Measurements from ENCODE around the gene SLC25A17.
"Not testable (repeated sequence)": the region's sequence is repeated elsewhere in the genome, so short reads cannot be mapped to it uniquely, and the experiment has no call there.

SLC25A17 gene

DNA sequence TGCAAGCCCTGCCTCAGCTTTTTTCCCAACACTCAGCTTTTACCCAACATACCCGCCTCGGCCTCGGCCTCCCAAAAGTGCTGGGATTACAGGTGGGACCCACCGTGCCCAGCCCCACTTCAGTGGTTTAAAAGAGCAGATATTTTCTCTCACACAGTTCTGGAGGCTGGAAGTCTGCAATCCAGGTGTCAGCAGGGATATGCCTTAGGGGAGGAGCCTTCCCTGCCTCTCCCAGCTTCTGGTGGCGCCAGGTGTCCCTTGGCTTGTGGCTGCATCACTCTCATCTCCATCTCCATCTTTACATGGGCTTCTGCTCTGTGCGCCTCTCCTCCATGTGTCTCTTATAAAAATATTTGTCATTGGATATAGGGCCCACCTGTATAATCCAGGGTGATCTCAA is 89.9 kb downstream of the SLC25A17 start:
- Histone ChIP-seq H3K9me3 (peaks cover 3% of the 10 kb centered on the region; the same call in 1 of the 2 replicates), H3K4me3 (no peak overlapping the region), H3K36me3 (replicated peaks) (no peaks in the 10 kb centered on the region), H3K4me1 (peaks cover 29% of the 10 kb centered on the region), H3K27me3 (ENCODE audit: low read depth) (no peaks in the 10 kb centered on the region)
- no peak for DNase-seq (ENCODE audit: low spot score in 2 of 2)
- in situ Hi-C loops (cut with MboI; ENCODE audit: low sequenced_read_pairs), result no loop called here

GRCh38 chr22:40728731-40729189 is 90.4 kb downstream of the SLC25A17 start:
- Histone ChIP-seq H3K36me3 (replicated peaks) (no peaks in the 10 kb centered on the region), H3K4me1 (peaks cover 29% of the 10 kb centered on the region), H3K27me3 (ENCODE audit: low read depth) (no peaks in the 10 kb centered on the region), H3K9me3 (peaks cover 3% of the 10 kb centered on the region; the same call in 1 of the 2 replicates), H3K4me3 (no peak overlapping the region)
- in situ Hi-C loops (cut with MboI; ENCODE audit: low sequenced_read_pairs), result no loop called here
- DNase-seq (ENCODE audit: low spot score in 2 of 2), result no peak

DNA sequence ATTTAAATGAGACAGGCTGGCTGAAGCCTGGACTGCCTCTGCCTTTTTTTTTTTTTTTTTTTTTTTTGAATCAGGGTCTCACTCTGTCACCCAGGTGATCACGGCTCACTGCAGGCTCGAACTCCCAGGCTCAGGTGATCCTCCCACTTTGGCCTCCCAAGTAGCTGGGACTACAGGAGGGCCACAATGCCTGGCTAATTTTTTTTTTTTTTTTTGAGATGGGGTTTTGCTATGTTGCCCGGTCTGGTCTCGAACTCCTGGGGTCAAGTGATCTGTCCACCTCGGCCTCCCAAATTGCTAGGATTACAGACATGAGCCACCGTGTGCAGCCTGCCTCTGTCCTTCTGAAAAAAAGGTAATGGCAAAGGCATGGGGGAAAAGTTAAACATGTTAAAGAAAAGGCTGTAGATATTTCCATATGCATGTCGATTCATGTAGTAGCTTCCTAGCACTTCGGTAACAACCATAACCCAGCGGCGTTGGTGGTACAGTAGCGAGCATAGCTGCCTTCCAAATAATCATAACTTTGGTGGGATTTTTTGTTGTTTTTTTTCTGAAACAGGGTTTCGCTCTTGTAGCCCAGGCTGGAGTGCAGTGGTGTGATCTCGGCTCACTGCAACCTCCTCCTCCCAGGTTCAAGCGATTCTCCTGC is 91.1 kb downstream of the SLC25A17 start:
- DNase-seq (ENCODE audit: low spot score in 2 of 2), result no peak
- H3K27me3 ChIP-seq (ENCODE audit: low read depth), result no peaks in the 10 kb centered on the region
- H3K4me1 ChIP-seq, result peaks cover 27% of the 10 kb centered on the region
- no peak overlapping the region for H3K4me3 ChIP-seq
- peaks cover 3% of the 10 kb centered on the region; the same call in 1 of the 2 replicates for H3K9me3 ChIP-seq
- no peaks in the 10 kb centered on the region for H3K36me3 ChIP-seq (replicated peaks)
- in situ Hi-C loops (cut with MboI; ENCODE audit: low sequenced_read_pairs), result no loop called here

DNA sequence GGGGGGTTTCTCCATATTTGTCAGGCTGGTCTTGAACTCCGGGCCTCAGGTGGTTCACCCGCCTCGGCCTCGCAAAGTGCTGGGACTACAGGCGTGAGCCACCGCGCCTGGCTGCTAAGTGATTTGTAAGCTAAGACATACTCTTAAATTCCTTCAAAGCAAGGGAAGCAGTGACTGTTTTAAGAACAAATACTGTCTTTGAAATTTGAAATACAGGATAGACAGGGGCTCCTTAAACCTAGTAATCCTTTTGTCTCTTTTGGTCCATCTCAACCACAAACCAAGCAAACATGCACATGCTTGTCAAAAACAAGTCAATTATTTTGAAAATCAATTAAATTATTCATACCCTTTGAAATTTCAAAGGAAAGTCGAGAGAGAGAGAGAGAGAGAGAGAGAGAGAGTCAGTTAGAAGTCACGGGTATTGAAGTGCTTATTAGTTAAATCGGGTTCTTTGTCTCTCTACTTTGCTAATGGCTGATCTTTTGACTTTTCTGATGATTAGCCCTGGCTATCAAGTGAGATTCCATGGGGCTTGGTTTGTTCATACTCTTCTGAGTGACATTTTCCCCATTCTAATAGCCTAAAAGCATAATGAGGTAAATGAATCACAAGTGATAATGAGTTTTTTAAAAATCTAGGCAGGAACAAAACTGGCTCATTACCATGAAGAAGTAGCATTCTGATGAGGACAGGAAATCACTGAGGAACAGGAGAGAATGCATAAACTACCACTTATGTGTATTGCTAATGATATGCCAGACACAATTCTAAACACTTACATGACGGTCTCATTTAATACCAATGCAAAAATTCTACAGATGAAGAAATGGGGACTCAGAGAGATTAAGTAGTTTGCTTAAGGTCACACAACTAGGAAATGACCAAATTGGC is 91.8 kb downstream of the SLC25A17 start:
- peak; percentile 62 to 81 for DNase-seq (ENCODE audit: low spot score in 2 of 2)
- Histone ChIP-seq H3K4me1 (peaks cover 19% of the 10 kb centered on the region), H3K4me3 (no peak overlapping the region)

GRCh38 chr22:40726514-40726913 is 92.6 kb downstream of the SLC25A17 start:
- no peak overlapping the region for H3K4me3 ChIP-seq
- H3K36me3 ChIP-seq (replicated peaks), result no peaks in the 10 kb centered on the region
- no peaks in the 10 kb centered on the region for H3K27me3 ChIP-seq (ENCODE audit: low read depth)
- peak in 1 of 2 experiments; percentile 27 for DNase-seq (ENCODE audit: low spot score in 2 of 2)
- in situ Hi-C loops (cut with MboI; ENCODE audit: low sequenced_read_pairs), result no loop called here
- H3K4me1 ChIP-seq, result peaks cover 19% of the 10 kb centered on the region
- peaks cover 3% of the 10 kb centered on the region; the same call in 1 of the 2 replicates for H3K9me3 ChIP-seq

More for the DNA sequence above, 91.8 kb downstream of the SLC25A17 start:
- in situ Hi-C loops (cut with MboI; ENCODE audit: low sequenced_read_pairs), result no loop called here
- H3K27me3 ChIP-seq (ENCODE audit: low read depth), result no peaks in the 10 kb centered on the region
- peaks cover 3% of the 10 kb centered on the region; the same call in 1 of the 2 replicates for H3K9me3 ChIP-seq
- no peaks in the 10 kb centered on the region for H3K36me3 ChIP-seq (replicated peaks)

GRCh38 chr22:40723396-40723933 is 95.7 kb downstream of the SLC25A17 start:
- H3K9me3 ChIP-seq, result no peaks in the 10 kb centered on the region
- H3K36me3 ChIP-seq (replicated peaks), result no peaks in the 10 kb centered on the region
- no peak for DNase-seq (ENCODE audit: low spot score in 2 of 2)
- peaks cover 18% of the 10 kb centered on the region for H3K4me1 ChIP-seq
- in situ Hi-C loops (cut with MboI; ENCODE audit: low sequenced_read_pairs), result no loop called here
- no peaks in the 10 kb centered on the region for H3K27me3 ChIP-seq (ENCODE audit: low read depth)
- no peak overlapping the region for H3K4me3 ChIP-seq

DNA sequence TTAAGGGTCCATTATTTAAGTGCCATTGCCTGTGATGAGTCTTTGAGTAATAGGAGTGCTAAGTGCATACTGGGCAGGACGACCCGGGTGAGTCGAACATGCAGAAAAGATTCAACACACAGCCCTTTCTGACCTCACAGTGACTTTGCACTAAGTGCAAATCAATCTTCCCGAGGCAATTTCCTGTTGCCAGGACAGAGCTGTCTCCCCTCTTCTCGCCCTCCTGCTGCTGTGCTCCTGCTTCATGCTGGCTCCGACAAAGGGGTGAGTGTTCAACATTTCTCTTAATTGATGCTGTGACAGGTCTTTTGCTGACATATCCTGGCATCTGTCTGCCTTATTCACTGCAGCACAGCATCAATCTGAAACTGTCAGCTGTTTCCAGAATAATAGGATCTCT is 97.9 kb downstream of the SLC25A17 start:
- Histone ChIP-seq H3K4me1 (no peaks in the 10 kb centered on the region; the same call in 1 of the 2 replicates), H3K36me3 (replicated peaks) (no peaks in the 10 kb centered on the region), H3K4me3 (no peak overlapping the region), H3K27me3 (ENCODE audit: low read depth) (no peaks in the 10 kb centered on the region), H3K9me3 (no peaks in the 10 kb centered on the region)
- DNase-seq (ENCODE audit: low spot score in 2 of 2), result no peak
- in situ Hi-C loops (cut with MboI; ENCODE audit: low sequenced_read_pairs), result no loop called here

GRCh38 chr22:40720538-40721256 is 98.4 kb downstream of the SLC25A17 start:
- DNase-seq (ENCODE audit: low spot score in 2 of 2), result no peak
- in situ Hi-C loops (cut with MboI; ENCODE audit: low sequenced_read_pairs), result no loop called here
- H3K4me1 ChIP-seq, result no peaks in the 10 kb centered on the region; the same call in 1 of the 2 replicates

GRCh38 chr22:40720156-40720537 is 99.0 kb downstream of the SLC25A17 start:
- in situ Hi-C loops (cut with MboI; ENCODE audit: low sequenced_read_pairs); H3K27me3 ChIP-seq (ENCODE audit: low read depth); H3K9me3 ChIP-seq; H3K4me3 ChIP-seq; H3K36me3 ChIP-seq (replicated peaks); H3K4me1 ChIP-seq; DNase-seq (ENCODE audit: low spot score in 2 of 2): not testable (repeated sequence)

More at GRCh38 chr22:40720538-40721256, 98.4 kb downstream of the SLC25A17 start:
- H3K27me3 ChIP-seq (ENCODE audit: low read depth), result no peaks in the 10 kb centered on the region
- no peak overlapping the region for H3K4me3 ChIP-seq
- H3K9me3 ChIP-seq, result no peaks in the 10 kb centered on the region
- no peaks in the 10 kb centered on the region for H3K36me3 ChIP-seq (replicated peaks)

Data from HAP-1 (cell line).